Breast epithelium (tissue), 3 donors: ENCODE measurements around the gene FBXO31.

Experiments
- CTCF ChIP-seq, 3 donors: fragments of 450-650 bp; IDR thresholded peaks; one replicate each; pipeline ENCODE4 v1.5.1; 2016 to 2017; ENCODE audit warnings: antibody characterized with exemption in 3 of 3, mild to moderate bottlenecking in 3 of 3, moderate library complexity in 3 of 3
- POLR2A ChIP-seq: fragments of 450-650 bp; IDR thresholded peaks from one replicate; pipeline ENCODE4 v1.6.1; 2016; ENCODE audit warnings: antibody characterized with exemption, mild to moderate bottlenecking, moderate library complexity
- POLR2AphosphoS5 ChIP-seq, 3 donors: sonication (generic); formaldehyde crosslinking; IDR thresholded peaks; one replicate each; pipeline ENCODE4 v1.6.1; 2017; ENCODE audit warnings: antibody characterized with exemption in 3 of 3

- TF ChIP-seq POLR2A = no peak
- TF ChIP-seq CTCF (IDR thresholded peaks at IDR 0.05) = no peak
- TF ChIP-seq POLR2AphosphoS5 (IDR thresholded peaks at IDR 0.05) = no peak
Observed at GRCh38 chr16:87342504-87342903, 41.1 kb downstream of the FBXO31 start.
